Karpas-422 (cell line): Measurements from ENCODE around the gene RAB11FIP4. TPM values are rescaled to one million over a fixed set of nuclear protein-coding genes. Genes with fewer than 3 reads are reported as not detected.
A peak's percentile ranks its signal among the peaks of the same experiment; 100 is the strongest.

Experiments
- DNase-seq: peaks from one replicate; pipeline ENCODE4 v3.0.0-alpha.2; 2015
- H2AFZ ChIP-seq: fragments of 200-600 bp; sonication (generic); 2 replicates; pipeline ENCODE4 v1.6.1; 2014; ENCODE audit warnings: antibody characterized with exemption, low read length, mixed read lengths
- H3K27ac ChIP-seq: fragments of 200-600 bp; sonication (generic); 2 replicates; pipeline ENCODE4 v1.5.1; 2014; ENCODE audit warnings: mild to moderate bottlenecking, low read length, moderate library complexity
- H3K27me3 ChIP-seq: fragments of 200-600 bp; sonication (generic); 2 replicates; pipeline ENCODE4 v1.6.1; 2014; ENCODE audit warnings: low read length, mixed read lengths
- H3K36me3 ChIP-seq: fragments of 200-600 bp; sonication (generic); 2 replicates; pipeline ENCODE4 v1.6.1; 2014; ENCODE audit warnings: low read length, mixed read lengths; ENCODE audit not compliant: insufficient read depth
- H3K4me1 ChIP-seq: fragments of 200-600 bp; sonication (generic); 2 replicates; pipeline ENCODE4 v1.6.1; 2014; ENCODE audit warnings: mild to moderate bottlenecking, low read length, mixed read lengths
- H3K4me2 ChIP-seq: fragments of 200-600 bp; sonication (generic); 2 replicates; pipeline ENCODE4 v1.6.1; 2014; ENCODE audit warnings: low read length, low read depth, mild to moderate bottlenecking; ENCODE audit not compliant: poor library complexity, severe bottlenecking
- H3K4me3 ChIP-seq: fragments of 200-600 bp; sonication (generic); 2 replicates; pipeline ENCODE4 v1.5.1; 2014; ENCODE audit warnings: mild to moderate bottlenecking, antibody characterized with exemption, low read length, mixed read lengths
- H3K79me2 ChIP-seq: fragments of 200-600 bp; sonication (generic); 2 replicates; pipeline ENCODE4 v1.6.1; 2014; ENCODE audit warnings: mild to moderate bottlenecking, low read length, mixed read lengths
- H3K9ac ChIP-seq: fragments of 200-600 bp; sonication (generic); 2 replicates; pipeline ENCODE4 v1.6.0; 2014; ENCODE audit warnings: low read length
- H3K9me2 ChIP-seq: fragments of 200-600 bp; sonication (generic), shearing (Covaris generic); replicated peaks from 2 replicates; pipeline ENCODE4 v1.6.0; 2014; ENCODE audit warnings: mild to moderate bottlenecking, low read length, moderate library complexity; ENCODE audit not compliant: insufficient read depth
- H3K9me3 ChIP-seq: fragments of 300-700, 200-600 bp; sonication (generic); 2 replicates; pipeline ENCODE4 v1.6.1; 2014; ENCODE audit warnings: low read length, mixed read lengths
- H4K20me1 ChIP-seq: fragments of 200-600 bp; sonication (generic); 2 replicates; pipeline ENCODE4 v1.6.1; 2014; ENCODE audit warnings: mild to moderate bottlenecking, antibody characterized with exemption, low read length, low read depth; ENCODE audit not compliant: insufficient read depth
- total RNA-seq: library from RNA; depleted of rRNA; stranded (reverse); fragments of >200 nt; shearing (Covaris generic); gene quantifications from 2 replicates; pipeline ENCODE4 v1.2.3, GENCODE V29; 2014; ENCODE audit warnings: low replicate concordance

RAB11FIP4 gene
- total RNA-seq, 1 experiment from 2014 or later = 3.6 TPM

GRCh38 chr17:31522284-31522931, 130.9 kb downstream of the RAB11FIP4 start:
- Histone ChIP-seq H3K27ac (no peak overlapping the region), H3K9me2 (no peaks in the 10 kb centered on the region), H3K79me2 (no peaks in the 10 kb centered on the region), H2AFZ (no peak overlapping the region), H3K27me3 (no peaks in the 10 kb centered on the region), H3K4me1 (peaks cover 26% of the 10 kb centered on the region), H3K36me3 (no peaks in the 10 kb centered on the region), H3K9me3 (no peaks in the 10 kb centered on the region), H3K4me2 (no peak overlapping the region), H3K4me3 (no peak overlapping the region), H3K9ac (no peak overlapping the region), H4K20me1 (no peaks in the 10 kb centered on the region)
- no peak for DNase-seq

GRCh38 chr17:31522987-31523495, 131.6 kb downstream of the RAB11FIP4 start:
- Histone ChIP-seq H3K9me2 (no peaks in the 10 kb centered on the region), H2AFZ (no peak overlapping the region), H3K4me1 (peaks cover 31% of the 10 kb centered on the region), H3K36me3 (no peaks in the 10 kb centered on the region), H4K20me1 (no peaks in the 10 kb centered on the region), H3K9ac (no peak overlapping the region), H3K4me2 (no peak overlapping the region), H3K4me3 (no peak overlapping the region), H3K27me3 (no peaks in the 10 kb centered on the region), H3K79me2 (no peaks in the 10 kb centered on the region), H3K9me3 (no peaks in the 10 kb centered on the region), H3K27ac (no peak overlapping the region)
- DNase-seq = no peak

DNA sequence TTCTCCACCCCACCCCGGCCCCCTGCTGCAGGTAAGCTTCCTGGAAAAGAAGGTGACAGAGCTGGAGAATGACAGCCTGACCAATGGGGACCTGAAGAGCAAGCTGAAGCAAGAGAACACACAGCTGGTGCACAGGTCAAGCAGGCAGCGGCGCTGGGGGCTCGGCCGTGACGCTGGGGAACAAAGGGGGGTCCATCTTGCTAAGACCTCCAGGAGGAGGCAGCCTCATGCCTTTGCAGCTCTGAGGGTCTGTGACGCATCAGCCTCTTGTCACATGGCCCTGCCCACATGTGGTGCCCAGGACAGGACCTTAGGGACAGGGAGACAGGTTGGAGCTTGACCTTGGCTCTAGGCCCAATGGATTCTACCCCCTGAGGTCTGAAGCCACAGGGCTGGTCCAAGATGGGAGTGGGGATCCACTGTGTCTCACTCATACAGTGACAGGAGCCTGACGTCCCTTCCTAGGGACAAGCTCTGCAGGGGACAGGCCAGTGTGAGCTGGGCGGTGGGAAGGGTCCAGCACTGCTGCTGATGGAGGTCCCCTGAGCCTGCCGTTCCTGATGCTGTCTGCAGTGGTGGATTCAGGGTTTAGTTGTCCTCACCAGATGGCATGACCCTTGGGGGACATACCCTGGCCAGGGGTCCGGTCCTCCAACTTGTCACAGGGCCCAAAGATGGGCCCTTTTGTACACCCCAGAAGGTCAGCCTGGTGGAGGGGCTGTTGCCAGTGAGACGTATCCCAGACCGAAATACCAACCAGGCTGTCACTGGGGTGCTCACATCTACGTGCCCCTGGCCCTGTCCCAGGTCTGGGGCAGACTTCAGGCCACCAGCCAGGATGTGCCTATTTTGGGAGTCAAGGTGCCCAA, 132.6 kb downstream of the RAB11FIP4 start:
- Histone ChIP-seq H3K27me3 (no peaks in the 10 kb centered on the region), H2AFZ (no peak overlapping the region), H3K9me2 (no peaks in the 10 kb centered on the region), H3K27ac (no peak overlapping the region), H3K4me2 (no peak overlapping the region), H3K36me3 (no peaks in the 10 kb centered on the region), H3K4me1 (peaks cover 31% of the 10 kb centered on the region), H3K79me2 (no peaks in the 10 kb centered on the region), H4K20me1 (no peaks in the 10 kb centered on the region), H3K9me3 (no peaks in the 10 kb centered on the region), H3K9ac (no peak overlapping the region), H3K4me3 (no peak overlapping the region)
- DNase-seq = no peak

GRCh38 chr17:31524926-31525800, 133.7 kb downstream of the RAB11FIP4 start:
- Histone ChIP-seq H2AFZ (peak overlapping the region; percentile 32; the same call in 1 of the 2 replicates), H3K4me1 (peaks cover 31% of the 10 kb centered on the region), H3K27me3 (no peaks in the 10 kb centered on the region), H3K9ac (peak overlapping the region; percentile 71), H3K4me3 (peak overlapping the region; percentile 73), H4K20me1 (no peaks in the 10 kb centered on the region), H3K9me3 (no peaks in the 10 kb centered on the region), H3K36me3 (no peaks in the 10 kb centered on the region), H3K4me2 (peak overlapping the region; percentile 92), H3K9me2 (no peaks in the 10 kb centered on the region), H3K27ac (peak overlapping the region; percentile 86), H3K79me2 (no peaks in the 10 kb centered on the region)
- peak; percentile 96 for DNase-seq

- Histone ChIP-seq H3K4me3 (peak overlapping the region; percentile 73), H3K36me3 (no peaks in the 10 kb centered on the region), H3K27ac (peak overlapping the region; percentile 86), H3K9ac (peak overlapping the region; percentile 71), H3K4me1 (peaks cover 31% of the 10 kb centered on the region), H3K27me3 (no peaks in the 10 kb centered on the region), H3K4me2 (peak overlapping the region; percentile 92), H4K20me1 (no peaks in the 10 kb centered on the region), H2AFZ (peak overlapping the region; percentile 32; the same call in 1 of the 2 replicates), H3K9me2 (no peaks in the 10 kb centered on the region), H3K9me3 (no peaks in the 10 kb centered on the region), H3K79me2 (no peaks in the 10 kb centered on the region)
- peak; percentile 94 for DNase-seq
Observed at GRCh38 chr17:31525801-31526549, 134.5 kb downstream of the RAB11FIP4 start.

GRCh38 chr17:31527606-31528005, 136.1 kb downstream of the RAB11FIP4 start:
- H3K27me3 ChIP-seq = no peaks in the 10 kb centered on the region

DNA sequence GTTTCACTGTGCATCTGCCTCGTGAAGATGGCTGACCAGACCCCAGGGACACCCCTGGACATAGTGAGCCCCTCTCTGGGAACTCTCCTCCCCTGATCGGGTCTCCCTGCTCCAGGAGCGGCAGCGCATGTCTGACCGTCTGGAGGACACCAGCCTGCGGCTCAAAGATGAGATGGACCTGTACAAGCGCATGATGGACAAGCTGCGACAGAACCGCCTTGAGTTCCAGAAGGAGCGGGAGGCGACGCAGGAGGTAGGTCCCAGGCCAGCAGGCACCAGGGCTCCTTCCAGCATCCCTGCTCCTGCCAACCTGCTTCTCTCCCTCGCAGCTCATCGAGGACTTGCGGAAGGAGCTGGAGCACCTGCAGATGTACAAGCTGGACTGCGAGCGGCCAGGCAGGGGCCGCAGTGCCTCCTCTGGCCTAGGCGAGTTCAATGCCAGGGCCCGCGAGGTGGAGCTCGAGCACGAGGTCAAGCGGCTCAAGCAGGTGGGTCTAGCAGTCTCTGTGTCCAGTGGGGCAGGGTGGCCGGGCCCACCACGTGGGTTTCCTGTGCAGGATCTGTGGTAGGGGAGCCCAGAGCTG, 136.9 kb downstream of the RAB11FIP4 start:
- H3K4me1 ChIP-seq = peaks cover 34% of the 10 kb centered on the region
- no peaks in the 10 kb centered on the region for H3K9me2 ChIP-seq
- no peak overlapping the region for H3K4me2 ChIP-seq
- no peak overlapping the region for H3K9ac ChIP-seq
- H4K20me1 ChIP-seq = no peaks in the 10 kb centered on the region
- H3K36me3 ChIP-seq = no peaks in the 10 kb centered on the region
- H3K9me3 ChIP-seq = no peaks in the 10 kb centered on the region
- no peak overlapping the region for H3K4me3 ChIP-seq
- no peak overlapping the region for H3K27ac ChIP-seq
- no peak for DNase-seq
- no peak overlapping the region for H2AFZ ChIP-seq
- no peaks in the 10 kb centered on the region for H3K79me2 ChIP-seq
- H3K27me3 ChIP-seq = no peaks in the 10 kb centered on the region

More at GRCh38 chr17:31527606-31528005, 136.1 kb downstream of the RAB11FIP4 start:
- Histone ChIP-seq H3K4me3 (no peak overlapping the region), H3K4me1 (peaks cover 31% of the 10 kb centered on the region), H3K36me3 (no peaks in the 10 kb centered on the region), H2AFZ (no peak overlapping the region), H3K9me2 (no peaks in the 10 kb centered on the region), H3K79me2 (no peaks in the 10 kb centered on the region), H3K27ac (no peak overlapping the region), H3K4me2 (no peak overlapping the region), H4K20me1 (no peaks in the 10 kb centered on the region), H3K9me3 (no peaks in the 10 kb centered on the region), H3K9ac (no peak overlapping the region)
- DNase-seq = no peak
